GM21367 (cell line): ENCODE results near the gene IP6K1.
"Not testable (repeated sequence)": the region's sequence is repeated elsewhere in the genome, so short reads cannot be mapped to it uniquely, and the experiment has no call there.

Experiments used
- ATAC-seq: cut with Tn5 transposase; IDR thresholded peaks from one replicate; pipeline ENCODE4 v1.9.1; 2021; ENCODE audit not compliant: unreplicated experiment

Gene IP6K1

GRCh38 chr3:49786357-49787181 lies at the start of gene IP6K1:
TSS of gene IP6K1 (minus strand) at chr3:49786542. CDS start at chr3:49748040, 38,502 bp downstream.
- peak; percentile 96 for ATAC-seq

- no peak for ATAC-seq
These were observed 45.0 kb upstream of the IP6K1 start for GRCh38 chr3:49831341-49831740.

DNA sequence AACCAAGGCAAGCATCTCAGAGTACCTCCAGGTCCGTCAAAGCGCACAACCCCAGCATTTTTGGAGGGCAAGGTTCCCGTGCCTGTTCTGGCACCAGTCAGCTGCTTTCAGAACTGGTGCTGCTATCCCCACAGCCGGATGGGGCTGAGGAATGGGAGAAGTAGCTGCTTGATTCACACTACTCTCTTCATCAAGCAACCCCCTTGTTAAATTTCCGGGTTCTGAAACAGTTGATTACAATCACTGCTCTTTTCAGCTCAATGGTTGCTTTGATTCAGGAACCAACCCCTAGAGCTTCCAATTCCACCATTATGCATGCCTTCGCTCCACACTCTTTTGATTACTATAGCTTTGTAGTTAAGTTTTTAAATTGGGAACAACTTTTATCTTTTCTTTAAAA lies 39.7 kb upstream of the IP6K1 start:
- no peak for ATAC-seq

- ATAC-seq: not testable (repeated sequence)
These were observed 36.8 kb upstream of the IP6K1 start for GRCh38 chr3:49823131-49823530.

- ATAC-seq: no peak
These were observed 27.3 kb upstream of the IP6K1 start, which contains the start of gene UBA7 for GRCh38 chr3:49813497-49814174. TSS of gene UBA7 (minus strand) at chr3:49813953. CDS start at chr3:49813787, 166 bp downstream.

- ATAC-seq: no peak
These were observed 26.7 kb upstream of the IP6K1 start for GRCh38 chr3:49812916-49813496.

DNA sequence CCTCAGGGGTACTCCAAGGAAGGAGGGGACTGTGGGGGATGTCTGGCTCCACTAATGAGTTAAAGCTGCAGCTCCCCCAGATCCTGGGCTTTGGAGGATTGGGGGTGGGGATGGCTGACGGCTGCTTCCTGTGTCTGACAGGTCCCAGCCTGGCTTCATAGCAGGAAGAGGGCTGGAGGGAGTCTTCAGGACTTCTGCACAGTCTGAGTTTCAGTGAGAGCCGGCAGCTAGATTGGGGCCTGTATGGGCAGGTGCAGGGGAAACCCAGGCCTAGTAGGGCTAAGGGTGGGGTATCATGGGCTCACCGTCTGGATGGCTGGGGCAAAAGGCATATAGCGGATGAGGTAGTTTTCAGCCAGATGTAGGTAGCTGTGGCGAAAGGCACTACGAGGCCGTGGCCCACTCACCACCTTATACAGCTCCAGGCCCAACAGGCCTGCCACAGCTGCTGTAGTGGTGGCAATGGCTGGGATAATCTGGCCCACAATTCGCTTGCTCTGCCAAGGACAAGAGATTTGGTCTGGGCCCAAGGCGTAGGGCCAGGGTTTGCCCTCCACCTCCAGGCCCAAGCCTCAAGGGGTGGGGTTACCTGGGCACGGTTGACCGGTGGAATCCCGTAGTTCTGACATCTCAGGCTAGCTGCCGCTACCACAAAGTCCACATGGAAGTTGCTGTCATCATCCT lies 21.2 kb upstream of the IP6K1 start:
- no peak for ATAC-seq

GRCh38 chr3:49806850-49807249 lies 20.5 kb upstream of the IP6K1 start:
- ATAC-seq: no peak

GRCh38 chr3:49805897-49806701 lies 19.8 kb upstream of the IP6K1 start:
- ATAC-seq: no peak

- no peak for ATAC-seq
These were observed 19.0 kb upstream of the IP6K1 start for GRCh38 chr3:49805367-49805782.

GRCh38 chr3:49804141-49805041 lies 18.0 kb upstream of the IP6K1 start:
- no peak for ATAC-seq

- ATAC-seq: no peak
These were observed 17.3 kb upstream of the IP6K1 start for GRCh38 chr3:49803465-49804140.

- peak; percentile 42 for ATAC-seq
These were observed 16.6 kb upstream of the IP6K1 start, which contains the start of gene INKA1 for GRCh38 chr3:49802719-49803464. TSS of gene INKA1 (plus strand) at chr3:49803261. CDS start at chr3:49803393, 132 bp downstream.

GRCh38 chr3:49801160-49801559 lies 14.8 kb upstream of the IP6K1 start:
- no peak for ATAC-seq

GRCh38 chr3:49799761-49800160 lies 13.4 kb upstream of the IP6K1 start, which contains the start of gene CDHR4:
TSS of gene CDHR4 (minus strand) at chr3:49799873. CDS start at chr3:49799812, 61 bp downstream.
- ATAC-seq: no peak

DNA sequence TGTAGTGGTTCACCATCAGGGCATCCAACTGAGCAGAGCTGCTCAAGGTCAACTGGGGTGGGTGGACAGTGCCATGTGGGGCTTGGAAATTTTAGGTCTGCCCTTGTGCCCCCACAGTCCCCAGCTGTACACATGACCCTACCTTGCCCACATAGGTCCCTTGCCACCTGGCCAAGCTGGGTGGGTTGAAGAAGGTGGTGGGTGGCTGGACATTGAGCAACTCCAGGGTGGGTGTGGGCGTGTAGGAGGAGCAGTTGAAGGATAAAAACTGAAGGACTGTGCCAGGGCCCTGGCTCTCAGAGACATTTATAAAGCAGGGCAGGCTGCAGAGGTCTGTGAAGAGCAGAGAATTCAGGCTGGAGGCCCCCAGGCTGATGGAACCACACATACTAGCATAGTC lies 12.8 kb upstream of the IP6K1 start:
- no peak for ATAC-seq

DNA sequence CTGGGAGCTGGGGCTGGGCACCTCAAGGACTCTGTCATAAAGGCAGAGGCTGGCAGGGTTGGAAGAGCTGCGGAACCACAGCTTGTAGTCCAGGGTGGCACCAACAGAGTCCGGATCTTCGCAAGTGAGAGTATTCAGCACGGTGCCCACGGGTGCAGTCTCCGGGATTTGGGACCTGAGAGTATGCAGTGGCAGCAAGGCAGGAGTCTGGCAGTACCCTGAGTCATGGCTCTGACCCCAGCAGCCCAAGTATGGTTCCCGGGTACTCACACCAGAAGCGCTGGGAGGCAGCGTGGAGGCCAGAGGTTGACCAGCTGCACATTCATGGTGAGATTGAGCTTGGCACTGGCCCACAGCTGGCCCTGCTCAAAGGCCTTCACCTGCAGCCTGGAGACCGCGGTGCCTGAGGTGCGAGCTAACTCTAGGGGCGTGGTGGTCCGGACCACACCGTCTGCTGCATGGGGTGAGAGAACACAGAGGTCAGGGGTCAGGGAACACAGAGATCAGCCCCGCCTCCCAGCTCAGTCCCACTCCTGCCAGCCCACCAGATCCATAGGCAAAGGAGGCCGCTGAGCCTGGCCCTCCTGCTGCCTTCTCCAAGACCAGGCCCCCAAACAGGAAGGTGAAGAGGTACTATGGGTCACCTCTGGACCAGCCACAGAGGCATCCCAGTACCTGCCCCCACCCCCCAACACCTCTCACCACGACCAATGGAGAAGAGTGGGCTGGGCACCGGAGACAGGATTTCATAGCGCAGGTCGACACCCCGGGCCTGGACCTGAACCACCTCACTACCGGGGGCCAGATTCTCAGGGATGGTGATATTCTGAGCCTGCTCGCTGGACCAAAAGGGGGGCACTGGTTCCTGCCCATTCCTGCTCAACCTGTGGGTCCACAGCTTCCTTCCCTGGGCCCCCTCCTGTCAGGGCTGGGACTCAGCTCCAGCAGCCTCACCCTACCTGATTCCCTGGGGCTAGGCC lies 8.9 kb upstream of the IP6K1 start:
- no peak for ATAC-seq
